HG03135 (cell line): ENCODE measurements around the gene GFER.
"Not testable (repeated sequence)": the region's sequence is repeated elsewhere in the genome, so short reads cannot be mapped to it uniquely, and the experiment has no call there.

Experiments
- ATAC-seq: cut with Tn5 transposase; IDR thresholded peaks from one replicate; pipeline ENCODE4 v1.9.1; 2021; ENCODE audit warnings: mild to moderate bottlenecking, moderate library complexity; ENCODE audit not compliant: unreplicated experiment

GFER gene

DNA sequence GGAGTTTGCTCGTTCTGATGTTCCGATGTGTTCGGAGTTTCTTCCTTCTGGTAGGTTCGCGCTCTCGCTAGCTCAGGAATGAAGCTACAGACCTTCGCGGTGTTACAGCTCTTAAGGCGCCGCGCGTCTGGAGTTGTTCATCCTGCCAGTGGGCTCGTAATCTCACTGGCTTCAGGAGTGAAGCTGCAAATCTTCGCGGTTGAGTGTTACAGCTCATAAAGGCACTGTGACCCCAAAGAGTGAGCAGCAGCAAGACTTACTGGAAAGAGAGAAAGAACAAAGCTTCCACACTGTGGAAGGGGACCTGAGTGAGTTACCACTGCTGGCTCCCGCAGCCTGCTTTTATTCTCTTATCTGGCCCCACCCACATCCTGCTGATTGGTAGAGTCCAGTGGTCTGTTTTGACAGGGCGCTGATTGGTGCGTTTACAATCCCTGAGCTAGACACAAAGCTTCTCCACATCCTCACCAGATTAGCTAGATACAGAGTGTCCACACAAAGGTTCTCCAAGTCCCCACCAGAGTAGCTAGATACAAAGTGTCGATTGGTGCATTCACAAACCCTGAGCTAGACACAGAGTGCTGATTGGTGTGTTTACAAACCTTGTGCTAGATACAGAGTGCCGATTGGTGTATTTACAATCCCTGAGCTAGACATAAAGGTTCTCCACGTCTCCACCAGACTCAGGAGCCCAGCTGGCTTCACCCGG, 26.4 kb upstream of the GFER start:
- ATAC-seq, result not testable (repeated sequence)

- ATAC-seq, result not testable (repeated sequence)
These were observed 25.9 kb upstream of the GFER start for GRCh38 chr16:1958143-1958491.

DNA sequence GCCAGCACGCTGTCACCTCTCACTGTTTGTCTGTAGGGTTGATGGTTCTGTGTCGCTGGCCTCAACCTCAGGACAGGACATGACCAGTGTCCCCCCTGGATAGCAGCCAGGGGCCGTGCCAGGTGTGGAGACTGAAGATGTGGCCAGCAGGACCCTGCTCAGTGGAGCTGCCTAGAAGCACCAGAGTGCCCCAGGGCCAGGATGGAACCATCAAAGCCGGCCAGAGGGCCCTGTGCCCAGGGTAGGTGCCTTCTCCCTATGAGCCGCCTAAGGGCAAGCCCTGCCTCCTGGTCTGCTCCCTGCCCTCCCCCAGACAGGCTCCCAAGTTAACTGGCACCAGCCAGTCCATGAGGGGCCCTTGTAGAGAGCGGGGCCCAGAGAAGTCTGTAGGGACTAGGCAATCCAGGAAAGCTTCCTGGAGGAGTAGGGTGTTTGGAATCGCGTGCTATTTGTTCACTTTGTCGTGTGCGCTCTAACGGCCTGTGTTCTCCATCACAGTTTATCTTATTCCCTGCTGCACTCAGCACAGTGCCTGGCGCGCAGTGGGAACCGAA, 25.2 kb upstream of the GFER start:
- ATAC-seq, result no peak

GRCh38 chr16:1959269-1960039, 24.5 kb upstream of the GFER start, which contains the start of gene NDUFB10:
Gene NDUFB10 (plus strand): TSS chr16:1959538. CDS start chr16:1959625, 87 bp downstream.
- peak; percentile 71 for ATAC-seq

DNA sequence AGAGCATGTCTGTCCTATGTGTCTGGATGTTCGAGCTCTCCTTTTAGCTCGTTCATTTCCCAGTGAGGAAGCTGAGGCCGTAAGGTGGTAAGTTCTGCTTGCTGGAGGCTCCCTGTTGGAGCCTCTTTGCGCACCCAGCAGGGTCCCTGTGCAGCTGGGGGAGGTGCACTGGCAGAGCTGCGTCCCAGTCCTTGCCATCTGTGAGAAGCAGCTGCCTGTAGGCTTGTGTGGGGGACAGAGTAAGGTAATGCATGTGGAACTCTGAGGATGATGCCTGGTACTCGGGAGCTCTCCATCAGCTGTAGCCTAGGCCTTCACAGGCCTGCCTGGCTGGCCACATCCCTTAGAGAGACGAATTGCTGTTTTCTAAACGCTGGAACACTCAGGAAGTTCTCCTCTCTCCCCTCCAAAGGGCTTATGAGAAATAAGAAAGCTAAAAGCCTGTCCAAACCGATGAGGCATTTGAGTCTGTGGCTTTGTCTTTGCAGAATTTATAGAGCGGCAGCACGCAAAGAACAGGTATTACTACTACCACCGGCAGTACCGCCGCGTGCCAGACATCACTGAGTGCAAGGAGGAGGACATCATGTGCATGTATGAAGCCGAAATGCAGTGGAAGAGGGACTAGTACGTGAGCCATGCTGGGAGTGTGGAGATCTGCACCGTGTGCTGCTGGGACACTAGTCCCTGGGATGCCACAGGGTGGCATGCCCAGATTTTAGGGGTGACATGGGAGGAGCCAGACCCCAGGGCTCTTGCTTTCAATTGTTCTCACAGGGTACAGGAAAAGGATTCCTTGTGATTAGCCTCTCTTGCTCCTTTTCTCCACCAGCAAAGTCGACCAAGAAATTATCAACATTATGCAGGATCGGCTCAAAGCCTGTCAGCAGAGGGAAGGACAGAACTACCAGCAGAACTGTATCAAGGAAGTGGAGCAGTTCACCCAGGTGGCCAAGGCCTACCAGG, 23.0 kb upstream of the GFER start:
- ATAC-seq, result no peak

GRCh38 chr16:1961651-1962067, 22.3 kb upstream of the GFER start:
- ATAC-seq, result no peak

GRCh38 chr16:1962161-1963153, 21.5 kb upstream of the GFER start:
- not testable (repeated sequence) for ATAC-seq

GRCh38 chr16:1963806-1964505, 20.0 kb upstream of the GFER start:
- ATAC-seq, result peak; percentile 5

DNA sequence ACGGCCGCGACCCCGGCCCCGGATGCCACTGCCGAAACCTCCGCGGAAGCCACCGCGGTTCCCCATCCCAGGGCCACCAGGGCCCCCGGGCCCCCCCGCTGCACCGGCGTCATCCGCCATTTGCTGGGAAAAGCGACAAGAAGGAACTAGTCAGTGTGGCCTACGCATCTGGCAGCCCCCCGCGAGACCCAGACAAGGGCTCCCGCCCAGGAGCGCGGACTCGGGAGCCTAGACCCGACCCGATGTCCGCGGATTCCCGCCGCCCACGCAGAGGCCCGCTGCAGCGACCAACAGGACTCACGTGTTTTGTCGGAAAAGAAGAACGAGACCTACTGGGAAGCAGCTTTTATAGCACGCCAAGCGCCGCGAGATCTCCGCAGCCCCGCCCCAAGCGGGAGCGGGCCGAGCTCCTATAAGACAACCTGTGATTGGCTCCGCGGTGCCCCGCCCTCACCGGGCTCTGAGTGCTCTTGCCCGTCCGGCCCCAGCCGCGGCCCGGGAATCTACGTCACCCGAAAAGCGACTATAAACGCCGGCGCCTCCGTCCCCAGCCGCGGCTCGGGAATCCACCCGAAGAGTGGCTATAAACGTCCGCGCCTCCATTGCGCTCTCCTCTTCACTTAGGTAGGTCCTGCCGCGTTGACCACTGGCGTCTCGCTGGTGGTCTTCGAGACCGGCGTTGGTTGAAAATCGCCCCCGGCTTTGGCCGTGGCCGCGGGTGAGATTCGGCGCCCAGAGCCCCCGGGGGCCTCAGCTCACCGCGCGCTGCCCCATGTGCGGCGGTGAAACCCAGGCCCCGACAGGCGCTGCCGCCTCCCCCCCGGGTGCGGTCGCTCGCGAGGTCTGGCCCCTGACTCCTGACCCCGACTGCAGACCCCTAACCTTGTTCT, 19.2 kb upstream of the GFER start, which contains the start of gene RPS2:
Gene RPS2, minus strand, starts transcription at position 321 of the 890 bp plus-strand sequence. Its CDS starts 201 bp downstream, at position 120.
- peak; percentile 67 for ATAC-seq

GRCh38 chr16:1965396-1966001, 18.5 kb upstream of the GFER start:
- ATAC-seq, result no peak

- ATAC-seq, result no peak
These were observed 17.5 kb upstream of the GFER start, which contains the start of gene RNF151 for GRCh38 chr16:1966460-1966859. Gene RNF151 (plus strand): TSS chr16:1966856. CDS start chr16:1966882, 26 bp downstream.

DNA sequence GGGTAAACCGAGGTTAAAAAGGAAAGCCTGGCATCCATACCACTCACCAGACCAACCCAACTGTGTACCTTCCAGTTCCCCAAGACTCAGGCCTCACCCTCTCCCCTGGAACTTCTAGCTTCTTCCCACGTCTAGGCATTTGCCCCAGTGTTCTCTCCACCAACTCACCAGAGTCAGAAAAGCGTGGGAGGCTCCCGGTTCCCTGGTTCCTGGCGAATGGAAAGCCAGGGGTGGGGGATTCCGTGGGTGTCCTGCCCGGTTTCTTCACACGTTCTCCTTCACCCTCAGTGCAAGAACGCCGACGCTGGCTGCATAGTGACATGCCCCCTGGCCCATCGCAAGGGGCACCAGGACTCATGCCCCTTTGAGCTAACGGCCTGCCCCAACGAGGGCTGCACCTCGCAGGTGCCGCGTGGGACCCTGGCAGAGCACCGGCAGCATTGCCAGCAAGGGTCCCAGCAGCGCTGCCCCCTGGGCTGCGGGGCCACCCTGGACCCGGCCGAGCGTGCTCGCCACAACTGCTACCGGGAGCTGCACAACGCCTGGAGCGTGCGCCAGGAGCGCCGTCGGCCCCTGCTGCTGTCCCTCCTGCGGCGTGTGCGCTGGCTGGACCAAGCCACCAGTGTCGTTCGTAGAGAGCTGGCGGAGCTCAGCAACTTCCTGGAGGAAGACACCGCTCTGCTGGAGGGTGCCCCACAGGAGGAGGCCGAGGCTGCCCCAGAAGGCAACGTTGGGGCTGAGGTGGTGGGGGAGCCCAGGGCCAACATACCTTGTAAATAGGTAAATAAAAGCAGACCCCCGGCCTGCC, 15.6 kb upstream of the GFER start:
- ATAC-seq, result no peak

- ATAC-seq, result peak; percentile 72
These were observed 12.1 kb upstream of the GFER start, which contains the start of gene TBL3 for GRCh38 chr16:1971796-1972489. Gene TBL3 (plus strand): TSS chr16:1972053. CDS start chr16:1972165, 112 bp downstream.

GRCh38 chr16:1972490-1972877, 11.5 kb upstream of the GFER start:
- peak; percentile 2 for ATAC-seq

DNA sequence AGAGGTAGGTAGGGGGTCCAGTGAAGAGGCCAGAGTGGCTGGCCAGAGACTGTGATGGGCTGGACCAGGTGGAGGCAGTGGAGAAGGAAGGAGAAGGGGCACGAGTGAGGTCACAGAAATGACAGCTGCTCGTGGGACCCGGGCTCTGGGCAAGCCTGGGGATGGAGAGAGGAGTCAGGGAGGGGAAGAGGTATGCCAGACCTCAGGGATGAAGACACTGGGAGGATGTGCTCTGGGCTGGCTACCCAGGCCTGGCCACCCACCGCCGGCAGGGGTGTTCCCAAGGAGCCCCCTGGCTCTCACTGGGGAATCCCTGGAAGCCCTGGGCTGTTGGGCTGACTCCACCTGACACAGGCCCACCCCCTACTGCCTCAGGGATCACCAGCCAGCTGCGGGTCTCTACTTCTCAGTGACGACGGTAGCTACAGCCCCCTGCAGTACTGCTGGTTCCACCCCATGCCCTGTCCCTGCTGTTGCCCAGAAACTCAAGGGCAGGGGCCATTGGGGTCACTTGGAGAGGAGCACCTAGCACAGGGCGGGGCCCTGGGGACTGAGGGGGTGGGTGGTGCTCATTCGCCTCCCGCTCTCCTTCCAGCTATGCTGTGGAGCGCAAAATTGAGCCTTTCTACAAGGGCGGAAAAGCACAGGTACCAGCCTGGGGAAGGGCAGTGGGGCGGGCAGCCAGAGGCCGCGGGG, 10.4 kb upstream of the GFER start:
- no peak for ATAC-seq
